ENCODE measurements around the gene RBPMS2.

DNA sequence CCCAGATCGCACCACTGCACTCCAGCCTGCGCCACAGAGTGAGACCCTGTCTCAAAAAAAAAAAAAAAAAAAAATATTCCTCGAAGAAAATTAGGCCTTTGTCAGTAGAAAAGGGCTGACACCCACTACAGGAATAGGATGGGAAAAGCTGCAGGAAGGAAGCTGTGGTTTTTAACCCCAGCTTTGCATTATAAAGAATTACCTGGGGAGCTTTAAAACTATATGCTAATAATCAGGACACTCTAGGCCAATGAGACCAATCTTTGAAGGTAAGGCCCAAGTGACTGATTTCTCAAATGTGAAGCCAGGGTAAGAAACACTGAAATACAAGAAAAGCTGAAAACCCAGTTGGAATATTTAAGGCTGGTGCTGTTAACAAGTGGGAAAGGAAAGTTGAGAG lies 74.3 kb downstream of the RBPMS2 start:
- TF ChIP-seq, protein P1, sequence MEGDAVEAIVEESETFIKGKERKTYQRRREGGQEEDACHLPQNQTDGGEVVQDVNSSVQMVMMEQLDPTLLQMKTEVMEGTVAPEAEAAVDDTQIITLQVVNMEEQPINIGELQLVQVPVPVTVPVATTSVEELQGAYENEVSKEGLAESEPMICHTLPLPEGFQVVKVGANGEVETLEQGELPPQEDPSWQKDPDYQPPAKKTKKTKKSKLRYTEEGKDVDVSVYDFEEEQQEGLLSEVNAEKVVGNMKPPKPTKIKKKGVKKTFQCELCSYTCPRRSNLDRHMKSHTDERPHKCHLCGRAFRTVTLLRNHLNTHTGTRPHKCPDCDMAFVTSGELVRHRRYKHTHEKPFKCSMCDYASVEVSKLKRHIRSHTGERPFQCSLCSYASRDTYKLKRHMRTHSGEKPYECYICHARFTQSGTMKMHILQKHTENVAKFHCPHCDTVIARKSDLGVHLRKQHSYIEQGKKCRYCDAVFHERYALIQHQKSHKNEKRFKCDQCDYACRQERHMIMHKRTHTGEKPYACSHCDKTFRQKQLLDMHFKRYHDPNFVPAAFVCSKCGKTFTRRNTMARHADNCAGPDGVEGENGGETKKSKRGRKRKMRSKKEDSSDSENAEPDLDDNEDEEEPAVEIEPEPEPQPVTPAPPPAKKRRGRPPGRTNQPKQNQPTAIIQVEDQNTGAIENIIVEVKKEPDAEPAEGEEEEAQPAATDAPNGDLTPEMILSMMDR (IDR thresholded peaks at IDR 0.05): no peak
- TF ChIP-seq POLR2A (IDR thresholded peaks at IDR 0.05): no peak
